GM21825 (cell line): Measurements from ENCODE around the gene TMEM107.

Source experiments
- ATAC-seq: cut with Tn5 transposase; IDR thresholded peaks from one replicate; pipeline ENCODE4 v1.9.1; 2021; ENCODE audit warnings: mild to moderate bottlenecking, moderate library complexity; ENCODE audit not compliant: unreplicated experiment

TMEM107 gene

DNA sequence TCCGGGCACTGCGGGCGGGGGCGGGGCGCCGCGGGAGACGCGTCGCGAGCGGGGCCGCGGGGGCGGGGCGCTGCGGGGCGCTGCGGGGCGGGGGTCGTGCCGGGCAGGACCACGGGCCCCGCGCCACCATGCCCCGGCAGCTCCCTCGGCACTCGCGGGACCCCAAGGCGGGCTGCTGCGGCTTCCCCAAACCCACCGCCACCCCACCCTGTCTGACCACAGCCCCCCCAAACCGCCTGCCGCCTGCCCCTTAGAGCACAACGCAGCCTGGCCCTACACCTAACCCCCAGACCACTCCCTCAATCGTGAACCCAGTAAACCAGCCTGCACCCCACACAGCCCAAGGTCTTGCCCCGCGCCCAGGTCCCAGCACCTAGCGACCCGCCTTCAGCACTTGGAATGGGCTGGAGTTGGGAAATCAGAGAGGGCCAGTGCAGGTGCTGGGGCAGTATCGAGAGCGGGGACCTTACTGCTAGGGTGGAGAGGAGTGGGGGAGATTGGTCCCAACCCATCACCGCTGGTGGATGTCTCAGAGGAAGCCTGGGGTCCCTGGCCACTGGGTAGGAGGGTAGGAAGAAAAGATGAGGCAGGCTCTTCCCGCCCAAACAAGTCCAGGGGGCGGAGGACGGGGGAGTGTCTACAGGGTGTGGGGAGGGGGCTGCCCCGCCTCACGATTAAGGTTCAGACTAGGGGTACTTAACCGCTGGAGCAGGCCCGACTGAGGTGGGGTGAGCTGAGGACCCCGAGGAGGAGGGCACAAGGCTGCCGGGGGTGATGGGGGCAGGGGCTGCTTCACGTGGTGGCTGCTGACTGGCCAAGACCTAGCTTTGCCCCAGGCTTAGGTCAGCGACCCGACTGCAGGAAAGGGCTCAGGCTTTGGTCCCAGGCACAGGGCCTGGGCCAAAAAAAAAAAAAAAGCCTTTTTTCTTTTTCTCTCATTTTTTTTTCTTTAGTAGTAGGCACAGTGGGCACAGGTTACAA, 12.9 kb downstream of the TMEM107 start:
- ATAC-seq = no peak

DNA sequence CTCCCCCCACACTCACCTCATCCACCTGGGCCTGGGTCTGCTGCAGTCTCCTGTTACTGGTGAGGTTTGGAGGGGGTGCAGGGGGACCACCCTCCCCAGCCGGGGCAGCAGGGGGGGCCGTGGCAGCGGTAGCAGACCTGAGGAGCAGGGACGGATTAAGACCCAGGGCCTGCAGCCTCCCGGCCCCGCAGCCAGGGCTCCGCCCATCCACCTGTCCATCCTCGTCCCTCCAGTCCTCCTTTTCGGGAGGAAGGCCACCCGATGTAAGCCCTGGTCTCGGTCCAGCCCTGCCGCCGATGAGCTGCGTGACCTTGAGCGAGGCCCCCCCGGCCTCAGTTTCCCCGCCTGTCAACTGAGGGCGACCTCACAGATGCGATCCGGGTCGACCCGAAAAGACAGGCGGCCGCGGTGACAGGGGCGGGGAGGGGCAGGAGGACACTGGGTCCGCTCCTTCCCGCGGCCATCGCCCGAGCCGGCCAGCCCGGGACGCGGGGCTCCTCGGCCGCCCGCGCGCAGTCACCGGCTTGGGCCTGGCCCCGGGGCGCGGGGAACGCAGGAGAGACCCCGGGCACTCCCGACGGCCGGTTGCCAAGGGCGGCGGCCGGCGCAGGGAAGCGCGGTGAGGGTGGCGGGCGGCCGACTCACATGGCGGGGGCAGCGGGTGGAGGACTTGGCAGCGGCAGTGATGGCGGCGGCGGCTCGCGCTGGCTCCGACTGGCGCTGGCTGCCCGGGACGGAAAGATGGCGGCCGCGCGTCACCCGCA, 13.8 kb downstream of the TMEM107 start, which contains the start of gene VAMP2:
VAMP2 (minus strand) TSS at position 716 of the 764 bp plus-strand sequence; CDS start at position 647, 69 bp downstream.
- peak; percentile 42 for ATAC-seq

DNA sequence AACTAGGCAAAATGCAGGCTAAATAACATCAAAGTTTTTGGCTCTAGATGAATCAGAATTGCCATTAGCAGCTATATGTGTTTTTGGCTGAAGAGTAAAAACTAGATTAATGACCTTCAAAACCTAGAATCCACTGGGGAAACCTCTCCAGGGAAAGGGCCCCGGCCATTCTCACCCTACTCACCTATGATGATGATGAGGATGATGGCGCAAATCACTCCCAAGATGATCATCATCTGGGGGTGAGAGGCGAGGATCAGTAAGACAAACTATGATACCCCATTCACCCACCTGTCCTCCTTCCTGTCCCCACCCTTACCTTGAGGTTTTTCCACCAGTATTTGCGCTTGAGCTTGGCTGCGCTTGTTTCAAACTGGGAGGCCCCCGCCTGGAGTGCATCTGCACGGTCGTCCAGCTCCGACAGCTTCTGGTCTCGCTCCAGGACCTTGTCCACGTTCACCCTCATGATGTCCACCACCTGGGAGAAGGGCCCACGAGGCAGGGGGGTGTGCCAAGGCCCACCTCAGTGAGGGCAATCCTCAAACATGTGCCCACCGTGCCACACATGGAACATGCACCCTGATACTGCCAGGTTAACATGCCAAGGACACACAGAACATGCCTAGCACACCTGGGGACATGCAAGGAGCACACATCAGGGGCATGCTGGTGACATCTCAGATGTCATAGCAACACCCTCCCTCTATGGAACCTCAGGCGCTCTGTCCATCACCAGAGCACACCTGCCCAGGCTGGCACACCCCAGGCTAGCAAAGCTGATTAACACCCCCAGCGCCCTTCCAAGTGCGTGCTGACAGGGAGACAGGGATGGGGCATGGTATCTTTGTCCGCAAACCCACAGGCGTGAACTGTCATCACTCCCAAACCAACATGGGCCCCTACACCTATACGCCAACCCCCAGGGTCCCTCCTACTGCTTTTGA, 14.6 kb downstream of the TMEM107 start:
- no peak for ATAC-seq

DNA sequence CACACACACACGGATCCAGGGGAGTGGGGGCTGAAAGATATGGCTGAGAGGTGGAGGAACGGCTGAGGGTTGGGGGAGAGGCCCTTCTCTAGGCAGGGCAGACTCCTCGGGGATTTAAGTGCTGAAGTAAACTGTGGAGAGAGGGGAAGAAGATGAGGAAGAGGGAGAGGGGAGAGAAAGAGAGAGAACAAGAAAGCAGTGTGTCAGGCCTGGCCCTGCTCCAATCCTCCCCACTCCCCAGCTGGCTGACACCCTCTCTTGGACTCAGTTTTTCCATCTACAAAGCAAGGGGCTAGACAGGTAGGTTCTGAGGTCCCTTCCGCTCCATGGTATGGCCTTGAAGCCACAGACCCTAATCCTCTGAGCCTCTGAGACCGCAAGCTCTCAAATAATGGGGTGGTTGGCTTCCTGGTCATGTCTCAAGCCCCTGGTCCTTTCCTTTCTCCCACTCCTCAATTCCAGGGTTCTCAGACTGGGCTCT, 15.4 kb downstream of the TMEM107 start:
- no peak for ATAC-seq

DNA sequence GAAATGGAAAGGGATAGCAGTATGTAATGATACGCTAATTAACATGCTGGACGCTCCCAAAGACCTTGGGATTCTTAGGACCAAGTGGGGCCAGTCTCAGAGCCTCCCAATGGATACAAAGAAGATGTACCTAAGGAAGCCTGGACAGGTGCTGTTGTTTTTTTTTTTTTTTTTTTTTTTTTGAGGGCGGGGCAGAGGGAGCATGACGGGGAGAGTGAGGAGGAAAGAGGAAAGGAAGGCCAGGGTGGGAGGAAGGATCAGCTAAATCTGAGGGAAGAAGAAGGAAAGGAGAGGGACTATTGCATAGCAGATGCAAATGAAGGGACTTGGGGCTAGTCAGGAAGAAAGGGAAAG, 16.0 kb downstream of the TMEM107 start:
- no peak for ATAC-seq

DNA sequence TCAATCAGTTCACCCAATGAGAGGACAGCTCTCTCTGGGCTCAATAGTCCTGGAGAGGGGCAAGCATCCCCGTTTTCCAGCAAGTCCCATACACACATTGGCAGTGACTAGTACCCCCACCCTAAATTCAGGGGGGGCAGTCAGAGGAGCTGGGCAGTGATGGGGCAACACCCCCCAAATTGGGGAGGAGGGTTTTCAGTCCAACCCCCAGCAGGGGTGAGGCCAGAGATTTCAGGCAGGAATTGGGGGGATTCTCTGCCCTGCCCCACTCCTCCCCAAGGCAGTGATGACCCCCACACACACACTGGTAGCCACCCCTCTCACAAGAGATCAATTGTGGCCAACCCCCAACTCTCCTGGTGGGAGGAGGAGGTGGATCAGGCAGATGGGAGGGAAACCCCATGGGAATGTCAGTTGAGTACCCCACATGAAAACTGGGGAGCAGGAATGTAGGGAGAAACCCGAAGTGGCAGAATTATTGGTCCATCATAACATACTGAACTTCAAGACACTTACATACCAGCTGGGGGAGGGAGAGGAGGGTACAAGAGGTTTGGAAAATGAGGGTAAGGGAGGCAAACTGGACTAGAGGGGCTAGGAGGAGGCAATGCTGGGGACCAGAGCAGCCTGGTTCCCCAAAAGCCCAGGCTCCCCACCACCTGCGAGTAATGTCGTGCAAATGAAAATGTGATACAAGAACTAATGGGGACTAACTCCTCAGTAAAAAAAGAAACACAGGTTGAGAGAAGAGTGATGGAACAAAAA, 16.5 kb downstream of the TMEM107 start:
- no peak for ATAC-seq

DNA sequence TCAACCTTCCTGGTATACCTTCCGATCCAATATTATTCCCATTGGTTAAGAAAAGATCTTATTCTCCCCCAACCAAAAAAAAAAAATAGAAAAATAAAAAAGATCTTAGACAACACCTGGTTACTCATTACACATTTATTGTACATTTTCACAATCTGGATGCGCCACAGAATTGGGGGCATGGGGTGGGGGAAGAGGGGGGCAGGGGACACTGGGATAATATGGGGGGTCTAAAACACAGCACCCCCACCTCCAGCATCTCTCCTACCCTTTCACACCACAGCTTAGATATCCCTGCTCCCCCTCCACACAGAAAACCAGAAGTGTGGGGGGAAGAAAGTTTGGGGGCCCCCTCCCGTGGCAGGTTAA, 17.2 kb downstream of the TMEM107 start:
- ATAC-seq = no peak

DNA sequence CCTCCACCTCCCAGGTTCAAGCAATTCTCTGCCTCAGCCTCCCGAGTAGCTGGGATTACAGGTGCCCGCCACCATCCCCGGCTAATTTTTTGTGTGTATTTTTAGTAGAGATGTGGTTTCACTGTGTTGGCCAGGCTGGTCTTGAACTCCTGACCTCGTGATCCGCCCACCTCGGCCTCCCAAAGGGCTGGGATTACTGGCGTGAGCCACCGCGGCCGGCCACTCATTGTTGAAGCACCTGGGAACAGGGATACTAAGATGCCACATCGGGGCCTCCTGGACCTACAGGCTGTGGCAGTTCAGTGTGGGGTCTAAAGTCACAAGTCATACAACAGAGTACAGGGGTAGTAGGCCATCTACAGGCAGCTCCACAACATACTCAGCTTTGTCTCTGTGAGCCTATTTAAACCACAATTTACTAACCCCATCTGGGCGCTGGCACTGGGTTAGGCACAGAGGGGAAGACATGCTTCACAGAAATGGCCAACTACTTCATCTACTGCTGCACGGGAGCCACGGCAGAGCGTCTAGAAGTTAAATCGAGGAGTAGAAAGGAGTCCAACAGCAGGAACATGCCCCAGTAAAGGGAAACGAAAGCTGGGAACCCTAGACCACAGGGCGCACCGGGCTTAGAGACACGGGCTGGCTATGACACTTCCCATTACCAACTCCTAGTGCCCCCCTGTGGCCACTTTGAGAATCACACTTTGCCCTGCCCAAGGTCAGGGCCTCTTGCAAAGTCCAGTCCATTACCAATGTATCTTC, 17.7 kb downstream of the TMEM107 start:
- ATAC-seq = no peak

DNA sequence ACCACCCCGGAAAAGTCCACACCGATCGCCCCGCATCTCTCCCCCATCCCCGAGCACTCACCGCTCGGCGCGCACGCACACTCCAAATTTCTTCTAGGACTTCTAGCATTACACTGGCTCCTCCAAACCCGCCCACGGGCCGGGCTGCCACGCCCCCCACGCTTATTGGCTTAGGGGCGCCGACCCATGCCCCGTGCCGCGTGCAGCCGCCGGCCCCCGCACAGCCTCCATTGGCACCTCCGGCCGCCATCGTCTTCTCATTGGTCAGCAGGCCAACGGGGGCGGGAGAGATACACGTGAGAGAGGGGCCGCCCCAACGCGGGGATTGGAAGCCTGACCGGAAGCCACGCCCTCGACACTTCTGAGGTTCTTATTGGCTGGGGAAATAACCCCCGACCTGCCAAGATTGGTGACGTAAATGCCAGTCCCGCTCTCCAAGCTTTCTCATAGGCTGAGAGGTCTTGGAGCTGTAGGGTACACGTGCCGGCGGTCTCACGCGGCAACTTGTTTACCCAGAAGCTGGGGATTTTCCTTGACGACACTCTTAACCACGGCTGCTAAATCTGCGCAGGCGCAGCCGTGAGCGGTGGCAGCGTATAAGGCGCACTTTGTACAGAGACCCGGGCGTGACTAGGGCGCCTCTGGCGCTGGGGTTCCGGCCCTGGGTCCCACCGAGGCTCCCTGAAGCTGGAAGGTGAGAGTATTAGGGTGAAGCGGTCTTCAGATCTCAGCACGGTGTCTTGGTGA, 19.8 kb downstream of the TMEM107 start:
- peak; percentile 67 for ATAC-seq

DNA sequence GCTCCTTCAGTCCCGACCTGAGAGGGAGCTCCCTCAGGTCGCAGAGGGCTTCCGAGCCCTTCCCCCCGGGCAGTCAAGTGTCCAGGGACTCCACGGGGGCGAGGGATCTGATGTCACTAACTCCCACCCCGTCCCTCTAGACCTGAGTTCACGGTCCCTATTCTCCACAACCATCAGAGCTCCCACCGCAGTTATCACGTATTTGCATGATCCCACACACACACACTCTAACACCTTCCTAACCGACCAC, 20.3 kb downstream of the TMEM107 start:
- no peak for ATAC-seq

DNA sequence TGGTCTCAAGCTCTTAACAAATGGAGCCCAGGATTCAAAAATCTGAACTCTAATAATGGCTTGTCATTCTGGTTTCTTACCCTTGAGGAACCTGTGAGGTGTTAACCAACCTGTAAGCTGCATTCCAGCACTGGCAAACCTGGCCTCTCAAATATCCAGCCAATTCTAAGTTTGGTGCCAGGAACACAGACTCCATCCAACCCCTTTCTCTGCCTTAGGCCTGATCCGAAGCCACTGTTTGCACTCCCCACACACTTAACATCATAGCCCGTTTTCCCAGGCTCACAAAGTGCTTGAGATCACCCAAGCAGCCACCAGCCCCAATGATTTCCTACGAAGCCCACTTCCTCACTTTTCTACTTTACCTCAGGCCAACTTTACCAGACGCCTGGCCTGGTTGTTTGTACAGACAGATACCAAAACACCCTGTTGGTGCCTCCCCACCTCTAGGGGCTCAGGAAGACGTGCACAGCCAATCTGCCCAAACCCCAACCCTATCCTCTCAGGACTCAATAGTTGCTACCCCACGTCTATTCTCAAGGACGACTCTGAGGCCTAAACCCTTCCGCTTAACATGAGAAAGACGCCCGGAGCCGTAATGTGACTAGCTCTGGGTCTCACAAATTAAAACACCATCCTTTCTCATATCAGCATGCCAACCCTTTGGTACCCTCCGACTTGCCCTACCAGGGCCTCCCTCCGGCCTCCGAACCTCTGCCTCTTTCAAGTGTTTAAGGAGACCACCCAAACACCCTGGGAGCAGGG, 20.8 kb downstream of the TMEM107 start:
- no peak for ATAC-seq

DNA sequence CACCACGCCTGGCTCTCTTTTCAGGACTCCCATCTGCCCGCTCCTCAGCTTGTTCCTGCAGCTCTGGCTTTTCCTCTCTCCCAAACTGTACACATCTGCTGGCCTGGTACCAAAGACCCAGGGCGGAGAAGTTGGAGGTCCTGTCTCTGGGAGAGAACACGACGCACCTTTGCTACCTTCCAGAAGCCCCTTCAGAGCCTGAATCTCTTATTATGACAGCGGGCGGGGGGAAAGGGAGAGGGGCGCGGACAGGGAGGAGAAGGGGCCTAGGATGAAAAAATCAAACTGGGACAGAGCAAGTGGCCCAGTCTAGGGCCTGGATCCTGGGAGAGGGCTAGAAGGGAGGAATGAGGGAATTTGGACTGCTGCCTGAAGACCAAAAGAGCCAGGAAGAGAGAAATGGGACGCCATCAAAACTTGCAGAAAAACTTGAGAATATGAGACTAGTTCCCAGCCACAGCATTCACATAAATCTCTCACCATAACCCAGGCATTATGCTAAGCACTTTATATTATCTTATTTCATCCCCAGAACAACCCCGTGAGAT, 21.5 kb downstream of the TMEM107 start:
- no peak for ATAC-seq

DNA sequence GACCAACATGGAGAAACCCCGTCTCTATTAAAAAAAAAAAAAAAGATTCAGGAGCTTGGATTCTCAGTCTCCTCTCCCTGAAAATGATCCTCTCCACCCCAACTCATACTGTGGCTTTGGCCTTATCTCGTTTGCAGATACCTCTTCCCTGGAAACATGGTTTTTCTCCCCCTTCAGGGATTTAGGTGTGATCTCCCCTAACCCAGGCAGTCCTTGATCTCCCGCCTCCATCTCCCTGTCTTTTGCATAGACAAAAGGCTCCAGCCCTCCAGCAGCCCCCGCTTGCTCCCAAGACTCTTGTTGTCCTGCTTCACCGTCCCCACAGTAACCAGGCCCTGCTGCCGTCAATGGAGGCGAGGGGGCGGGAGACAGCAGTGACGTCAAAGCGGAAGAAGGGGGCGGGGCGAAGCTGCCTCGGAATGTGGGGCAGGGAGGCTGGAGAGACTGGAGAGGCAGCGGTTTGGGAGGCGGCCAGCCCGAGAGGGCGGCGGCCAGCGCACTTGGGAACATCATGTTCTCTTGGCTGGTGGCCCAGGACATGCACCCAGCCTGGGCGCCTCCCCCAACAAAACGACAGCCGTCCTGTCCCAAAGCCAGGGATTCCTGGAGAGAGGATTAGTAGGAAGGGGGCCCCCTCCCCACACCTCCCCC, 22.1 kb downstream of the TMEM107 start:
- no peak for ATAC-seq

DNA sequence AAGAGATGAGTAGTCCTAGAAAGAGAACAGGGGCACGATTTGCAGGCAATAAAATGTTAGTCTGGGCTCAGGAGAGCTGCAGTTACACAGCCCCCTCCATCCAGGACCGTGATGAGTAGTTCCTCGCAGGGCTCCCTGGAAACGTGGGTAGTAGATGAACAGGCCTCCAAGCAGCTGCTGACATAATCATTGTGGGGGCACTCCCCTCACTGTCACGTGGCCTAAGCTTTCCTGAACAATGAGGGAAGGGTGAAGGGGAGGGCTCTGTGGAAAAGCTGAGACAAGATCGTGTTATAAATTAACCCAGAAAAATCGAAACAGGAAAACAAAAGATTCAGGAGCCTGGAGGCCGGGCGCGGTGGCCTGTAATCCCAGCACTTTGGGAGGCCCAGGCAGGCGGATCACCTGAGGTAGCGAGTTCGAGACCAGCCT, 22.6 kb downstream of the TMEM107 start:
- no peak for ATAC-seq

DNA sequence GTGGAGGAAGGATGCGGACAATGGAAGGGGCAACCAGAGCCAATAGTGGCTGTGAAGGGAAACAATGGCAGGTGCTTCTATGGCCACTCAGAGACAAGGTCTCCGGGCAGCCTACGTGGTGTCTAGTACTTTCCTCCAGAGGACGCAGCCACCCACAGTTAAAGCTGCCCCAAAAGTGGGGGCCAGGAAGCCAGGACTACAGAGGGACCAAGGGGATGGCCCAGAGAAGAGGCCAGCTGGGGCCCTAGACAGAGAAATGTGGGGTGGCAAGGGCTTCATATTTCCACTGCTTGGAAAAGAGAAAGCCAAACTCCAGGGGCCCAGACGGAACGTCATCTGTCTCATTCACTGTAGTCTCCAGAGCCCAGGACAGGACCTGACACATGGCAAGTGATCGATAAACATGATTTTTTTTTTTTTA, 23.1 kb downstream of the TMEM107 start:
- no peak for ATAC-seq

DNA sequence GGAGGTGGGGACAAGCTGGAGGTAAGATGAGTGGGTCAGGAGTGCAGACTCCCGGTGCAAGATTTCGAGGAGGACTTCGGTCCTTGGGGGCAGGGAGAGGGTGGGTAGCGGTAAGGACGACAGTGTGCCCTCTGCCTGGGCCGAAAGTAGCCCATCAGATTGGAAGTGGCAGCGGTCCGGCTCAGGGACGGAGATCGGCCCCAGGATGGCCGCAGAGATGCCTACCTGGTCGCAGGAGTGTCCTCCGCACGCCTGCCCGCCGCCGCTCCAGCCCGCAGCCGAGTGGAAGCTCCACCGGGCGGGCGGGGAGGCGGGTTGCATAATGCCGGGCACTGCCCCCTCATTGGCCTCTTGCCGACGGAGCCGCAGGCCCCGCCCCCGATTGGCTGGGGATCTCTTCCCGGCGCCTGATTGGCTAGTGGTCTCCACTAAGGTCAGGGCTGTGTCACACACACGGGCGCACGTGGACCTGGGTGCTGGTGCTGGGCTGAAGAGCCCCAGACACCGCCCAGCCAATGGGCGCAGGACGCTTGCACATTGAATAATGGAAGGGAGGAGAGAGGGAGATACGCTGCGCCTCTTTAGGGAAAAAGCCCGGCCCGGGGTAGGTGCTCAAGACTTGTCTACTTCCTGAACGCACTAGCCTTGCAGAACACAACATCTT, 23.9 kb downstream of the TMEM107 start, which contains the start of gene PER1:
PER1 (minus strand) TSS at position 293 of the 664 bp plus-strand sequence. CDS start 1,698 bp downstream, outside the sequence.
- ATAC-seq = no peak
